Stimulated activated effector memory CD8-positive, alpha-beta T cell treated with anti-CD3 and anti-CD28 coated beads, Interleukin-12 subunit alpha, Interleukin-12 subunit beta, amount 100 ng/mL, for 72 hours (primary cell): Measurements from ENCODE around the gene MDP1.
"Not testable (repeated sequence)": the region's sequence is repeated elsewhere in the genome, so short reads cannot be mapped to it uniquely, and the experiment has no call there.

Experiments
- ATAC-seq: fragments of 150-1000 bp; cut with Tn5 transposase; 2 replicates; pipeline ENCODE4 v1.10.0; 2021
- DNase-seq, 2 donors: peaks; one replicate each; pipeline ENCODE4 v3.0.0; 2021 to 2022; ENCODE audit warnings: low spot score in 2 of 2
- H3K27ac Mint-ChIP-seq: one replicate; pipeline ENCODE4 v1.8.0; 2022; ENCODE audit warnings: mild to moderate bottlenecking, mixed read lengths
- H3K36me3 Mint-ChIP-seq: one replicate; pipeline ENCODE4 v1.8.0; 2022; ENCODE audit warnings: mild to moderate bottlenecking, mixed read lengths
- H3K4me1 Mint-ChIP-seq: one replicate; pipeline ENCODE4 v1.8.0; 2022; ENCODE audit warnings: mixed read lengths
- H3K4me3 Mint-ChIP-seq: one replicate; pipeline ENCODE4 v1.8.0; 2022; ENCODE audit warnings: mild to moderate bottlenecking, mixed read lengths
- H3K9me3 Mint-ChIP-seq: one replicate; pipeline ENCODE4 v1.8.0; 2022; ENCODE audit warnings: mixed read lengths

MDP1 gene

DNA sequence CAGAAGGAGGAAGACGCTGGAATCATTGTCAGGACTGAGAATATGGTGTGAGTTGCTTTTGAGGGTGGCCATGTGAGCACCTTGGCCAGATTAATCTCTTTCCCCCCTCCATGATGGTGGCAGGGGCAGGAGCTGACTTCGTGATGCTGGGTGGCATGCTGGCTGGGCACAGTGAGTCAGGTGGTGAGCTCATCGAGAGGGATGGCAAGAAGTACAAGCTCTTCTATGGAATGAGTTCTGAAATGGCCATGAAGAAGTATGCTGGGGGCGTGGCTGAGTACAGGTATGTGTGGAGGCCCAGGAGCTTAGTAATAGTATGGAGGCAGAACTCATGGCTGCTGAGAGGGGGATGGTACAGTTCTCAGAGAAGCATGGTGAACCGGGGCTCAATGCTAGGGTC, 22.3 kb upstream of the MDP1 start:
- Mint-ChIP-seq H3K27ac (peak overlapping the region; percentile 84), H3K9me3 (no peaks in the 10 kb centered on the region), H3K36me3 (peaks cover 87% of the 10 kb centered on the region), H3K4me3 (no peak overlapping the region), H3K4me1 (peaks cover 79% of the 10 kb centered on the region)
- no peak for DNase-seq
- ATAC-seq: no peak

- peaks cover 81% of the 10 kb centered on the region for H3K36me3 Mint-ChIP-seq
- ATAC-seq (no peak), DNase-seq (no peak)
- peaks cover 72% of the 10 kb centered on the region for H3K4me1 Mint-ChIP-seq
- H3K27ac Mint-ChIP-seq: peak overlapping the region; percentile 84
- H3K4me3 Mint-ChIP-seq: no peak overlapping the region
- H3K9me3 Mint-ChIP-seq: no peaks in the 10 kb centered on the region
These were observed 21.6 kb upstream of the MDP1 start for GRCh38 chr14:24237463-24237955.

GRCh38 chr14:24236689-24237462, 21.0 kb upstream of the MDP1 start:
- no peaks in the 10 kb centered on the region for H3K9me3 Mint-ChIP-seq
- DNase-seq (no peak), ATAC-seq (no peak)
- peaks cover 81% of the 10 kb centered on the region for H3K36me3 Mint-ChIP-seq
- peaks cover 72% of the 10 kb centered on the region for H3K4me1 Mint-ChIP-seq
- no peak overlapping the region for H3K4me3 Mint-ChIP-seq
- H3K27ac Mint-ChIP-seq: peak overlapping the region; percentile 84

DNA sequence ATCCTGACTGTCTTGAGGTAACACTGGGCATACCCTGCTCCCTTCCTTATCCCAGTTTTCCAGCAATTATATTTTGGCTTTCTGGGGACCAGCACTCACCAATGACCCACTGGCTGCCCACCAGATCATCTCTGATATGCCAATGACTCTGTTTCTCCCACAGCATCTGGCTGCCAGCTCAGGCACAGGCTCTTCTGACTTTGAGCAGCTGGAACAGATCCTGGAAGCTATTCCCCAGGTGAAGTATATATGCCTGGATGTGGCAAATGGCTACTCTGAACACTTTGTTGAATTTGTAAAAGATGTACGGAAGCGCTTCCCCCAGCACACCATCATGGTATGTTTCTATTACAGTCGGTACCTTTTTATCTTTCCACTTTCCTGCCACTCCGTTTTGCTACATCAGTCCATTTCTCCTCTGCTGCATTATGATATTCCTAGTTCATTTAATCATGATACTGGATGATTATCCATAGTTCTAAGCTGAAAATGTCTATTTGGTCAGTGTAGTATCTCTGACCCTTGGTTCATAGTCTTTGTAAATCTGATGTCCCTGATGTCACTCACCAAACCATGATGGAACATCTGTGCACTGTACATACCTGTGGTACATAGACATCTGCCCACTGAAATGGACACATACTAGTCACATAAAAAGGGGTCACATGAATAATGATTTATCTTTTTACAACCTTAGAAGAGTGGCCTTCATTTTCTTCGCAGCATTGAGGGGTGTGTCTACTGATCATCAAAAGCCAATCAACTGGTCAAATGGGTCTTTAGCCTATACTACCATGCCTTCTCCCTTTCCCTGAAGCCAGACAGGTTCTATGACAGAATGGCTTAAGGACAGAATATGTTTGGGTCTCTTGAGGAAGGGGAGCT, 20.2 kb upstream of the MDP1 start:
- Mint-ChIP-seq H3K27ac (peak overlapping the region; percentile 84), H3K36me3 (peaks cover 76% of the 10 kb centered on the region), H3K4me1 (peaks cover 70% of the 10 kb centered on the region), H3K9me3 (no peaks in the 10 kb centered on the region), H3K4me3 (no peak overlapping the region)
- ATAC-seq (no peak), DNase-seq (no peak)

DNA sequence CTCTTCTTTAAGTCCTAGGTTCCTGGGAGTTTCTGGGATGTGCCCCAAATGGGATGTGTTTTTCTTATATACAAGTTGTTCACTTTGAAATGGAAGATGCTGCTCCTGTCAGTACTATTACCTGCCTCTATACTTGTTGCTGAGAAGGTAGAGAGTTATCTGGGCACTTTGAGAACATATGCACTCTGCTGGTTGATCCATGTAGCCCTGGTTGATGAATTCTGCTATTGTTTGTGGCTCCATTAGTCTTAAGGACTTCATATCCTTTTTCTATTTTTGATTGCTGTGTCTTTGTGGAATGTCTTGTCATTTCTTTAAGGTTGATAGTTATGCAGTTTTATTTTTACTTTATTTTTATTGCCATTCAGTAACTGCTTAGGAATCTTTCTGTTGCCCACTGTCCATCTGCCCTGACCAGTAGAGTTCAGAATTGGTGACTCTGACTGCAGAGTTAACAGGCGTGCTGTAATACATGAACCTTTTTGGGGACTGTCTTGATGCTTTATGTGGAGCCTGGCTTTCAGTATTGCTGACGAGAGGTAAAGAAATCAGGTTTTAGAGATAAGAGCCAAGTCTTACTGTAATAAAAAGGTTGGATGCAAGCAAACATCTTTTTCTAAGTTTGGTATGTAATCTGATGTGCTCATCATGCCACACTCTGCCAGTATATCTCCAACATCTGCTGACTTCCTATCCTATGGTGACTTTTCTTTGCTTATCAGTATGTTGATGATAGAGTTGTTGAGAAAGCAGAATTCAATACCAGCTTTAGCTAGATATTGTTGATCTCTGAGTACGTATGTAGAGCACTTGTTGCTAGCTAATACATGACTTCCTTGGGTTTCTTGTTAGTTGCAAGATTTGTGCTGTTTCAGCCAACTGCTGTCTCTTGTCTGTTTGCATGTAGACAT, 18.5 kb upstream of the MDP1 start:
- Mint-ChIP-seq H3K36me3 (peaks cover 76% of the 10 kb centered on the region), H3K4me1 (peaks cover 54% of the 10 kb centered on the region)

DNA sequence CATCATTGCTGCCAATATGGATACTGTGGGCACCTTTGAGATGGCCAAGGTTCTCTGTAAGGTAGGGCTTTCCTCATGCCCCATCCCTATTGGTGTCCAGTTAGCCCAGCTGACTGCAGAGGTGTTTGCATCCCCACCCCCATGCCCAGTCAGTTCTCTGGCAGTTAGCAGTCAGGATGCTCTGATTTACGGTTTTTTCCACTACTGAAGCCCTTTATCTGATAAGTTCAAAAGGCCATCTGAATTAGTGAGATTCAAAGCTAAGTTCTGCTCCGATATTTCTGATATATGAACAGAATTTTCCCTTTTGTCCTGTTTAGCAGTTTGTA, 17.6 kb upstream of the MDP1 start:
- Mint-ChIP-seq H3K4me1 (peaks cover 47% of the 10 kb centered on the region), H3K36me3 (peaks cover 76% of the 10 kb centered on the region), H3K4me3 (peak overlapping the region; percentile 84), H3K27ac (peak overlapping the region; percentile 86), H3K9me3 (no peaks in the 10 kb centered on the region)
- no peak for DNase-seq
- no peak for ATAC-seq

More for the DNA sequence above, 18.5 kb upstream of the MDP1 start:
- ATAC-seq: no peak
- H3K9me3 Mint-ChIP-seq: no peaks in the 10 kb centered on the region
- peak overlapping the region; percentile 84 for H3K4me3 Mint-ChIP-seq
- H3K27ac Mint-ChIP-seq: peak overlapping the region; percentile 67
- DNase-seq: no peak

GRCh38 chr14:24232645-24233537, 17.0 kb upstream of the MDP1 start, which contains the start of gene GMPR2:
TSS of gene GMPR2 (plus strand) at chr14:24232929. CDS start at chr14:24233254, 325 bp downstream.
- Mint-ChIP-seq H3K36me3 (peaks cover 76% of the 10 kb centered on the region), H3K4me3 (peak within 1 kb of the TSS; percentile 84), H3K4me1 (peaks cover 41% of the 10 kb centered on the region), H3K9me3 (no peaks in the 10 kb centered on the region), H3K27ac (peak within 1 kb of the TSS; percentile 86)
- ATAC-seq (peak; percentile 62), DNase-seq (no peak)

- Mint-ChIP-seq H3K36me3 (peaks cover 76% of the 10 kb centered on the region), H3K4me1 (peaks cover 38% of the 10 kb centered on the region), H3K4me3 (peak within 1 kb of the TSS; percentile 84), H3K9me3 (no peaks in the 10 kb centered on the region), H3K27ac (peak within 1 kb of the TSS; percentile 86)
- DNase-seq (peak; percentile 68 to 93), ATAC-seq (peak; percentile 93)
These were observed 16.3 kb upstream of the MDP1 start, which contains the start of gene NEDD8 for GRCh38 chr14:24232121-24232644. TSS of gene NEDD8 (minus strand) at chr14:24232367. CDS start at chr14:24232267, 100 bp downstream.

- Mint-ChIP-seq H3K4me3 (peak overlapping the region; percentile 84), H3K27ac (peak overlapping the region; percentile 86), H3K36me3 (peaks cover 73% of the 10 kb centered on the region), H3K4me1 (peaks cover 35% of the 10 kb centered on the region), H3K9me3 (no peaks in the 10 kb centered on the region)
- peak in 1 of 2 donors; percentile 11 for DNase-seq
- peak; percentile 43 for ATAC-seq
These were observed 15.6 kb upstream of the MDP1 start for GRCh38 chr14:24231263-24232120.

DNA sequence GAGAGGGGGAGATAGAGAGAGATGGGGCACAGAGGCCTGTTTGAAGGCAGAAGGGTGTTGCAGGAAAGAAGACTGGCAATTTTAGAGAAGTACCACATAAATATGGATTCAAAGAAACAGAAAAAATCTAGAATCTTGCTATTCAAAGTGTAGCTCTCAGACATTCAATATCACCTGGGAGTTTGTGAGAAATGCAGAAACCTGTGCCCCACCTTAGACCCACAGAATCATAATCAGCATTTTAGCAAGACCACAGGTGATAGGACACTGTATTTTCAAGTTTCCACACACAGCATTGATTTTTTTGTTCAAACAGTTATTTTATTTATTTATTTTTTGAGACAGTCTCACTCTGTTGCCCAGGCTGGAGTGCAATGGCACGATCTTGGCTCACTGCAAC, 13.0 kb upstream of the MDP1 start:
- no peak for ATAC-seq
- H3K4me3 Mint-ChIP-seq: no peak overlapping the region
- H3K9me3 Mint-ChIP-seq: no peaks in the 10 kb centered on the region
- H3K4me1 Mint-ChIP-seq: peaks cover 20% of the 10 kb centered on the region
- peak overlapping the region; percentile 20 for H3K27ac Mint-ChIP-seq
- peaks cover 72% of the 10 kb centered on the region for H3K36me3 Mint-ChIP-seq
- DNase-seq: no peak

DNA sequence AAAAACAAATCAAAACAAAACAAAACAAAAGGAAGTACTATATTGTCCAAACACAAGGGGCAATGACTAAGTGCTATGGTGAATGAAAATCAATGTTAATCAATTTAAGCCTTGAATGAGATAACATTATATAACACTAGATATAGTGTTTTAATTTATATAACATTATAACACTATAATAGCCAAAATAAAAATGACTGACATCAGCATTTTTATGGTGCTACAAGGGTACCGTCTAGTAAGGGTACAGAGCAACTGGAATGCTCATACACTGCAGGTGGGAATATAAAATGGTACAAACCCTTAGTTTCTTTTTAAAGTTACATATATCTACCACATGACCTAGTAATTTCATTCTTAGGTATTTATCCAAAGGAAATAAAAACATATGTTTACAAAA, 10.6 kb upstream of the MDP1 start:
- DNase-seq (no peak), ATAC-seq (no peak)
- H3K4me3 Mint-ChIP-seq: no peak overlapping the region
- no peak overlapping the region for H3K27ac Mint-ChIP-seq
- peaks cover 66% of the 10 kb centered on the region for H3K36me3 Mint-ChIP-seq
- no peaks in the 10 kb centered on the region for H3K9me3 Mint-ChIP-seq
- H3K4me1 Mint-ChIP-seq: peaks cover 14% of the 10 kb centered on the region

GRCh38 chr14:24224618-24225071, 8.8 kb upstream of the MDP1 start:
- peak overlapping the region; percentile 14 for H3K27ac Mint-ChIP-seq
- no peak overlapping the region for H3K4me3 Mint-ChIP-seq
- H3K36me3 Mint-ChIP-seq: peaks cover 50% of the 10 kb centered on the region
- DNase-seq (no peak), ATAC-seq (no peak)
- H3K9me3 Mint-ChIP-seq: no peaks in the 10 kb centered on the region
- H3K4me1 Mint-ChIP-seq: peaks cover 14% of the 10 kb centered on the region

DNA sequence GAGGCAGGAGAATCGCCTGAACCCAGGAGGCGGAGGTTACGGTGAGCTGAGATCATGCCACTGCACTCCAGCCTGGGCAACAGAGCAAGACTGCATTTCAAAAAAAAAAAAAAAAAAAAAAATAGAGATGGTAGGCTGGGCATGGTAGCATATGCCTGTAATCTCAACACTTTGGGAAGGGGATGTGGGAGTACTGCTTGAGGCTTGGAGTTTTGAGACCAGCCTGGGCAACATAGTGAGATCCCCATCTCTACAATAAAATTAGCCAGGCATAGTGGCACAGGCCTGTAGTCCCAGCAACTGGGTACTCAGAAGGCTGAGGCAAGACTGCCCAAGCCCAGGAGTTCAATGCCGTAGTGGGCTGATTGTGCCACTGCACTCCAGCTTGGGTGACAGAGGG, 7.1 kb upstream of the MDP1 start:
- not testable (repeated sequence) for ATAC-seq, H3K9me3 Mint-ChIP-seq, DNase-seq, H3K27ac Mint-ChIP-seq, H3K4me3 Mint-ChIP-seq
- Mint-ChIP-seq H3K36me3 (peaks cover 36% of the 10 kb centered on the region), H3K4me1 (peaks cover 14% of the 10 kb centered on the region)
